ENCODE results near the gene VAX1.

VAX1 gene

GRCh38 chr10:117158297-117158696, 20.2 kb upstream of the VAX1 start:
- in situ Hi-C loops (cut with MboI; ENCODE audit: low pct_unique_long_range_greater_than_20kb, low sequenced_read_pairs, unreplicated experiment) = loop anchor here (25.0 kb wide), 2 partner anchors 379 to 471 kb away; partner anchors contain the start of gene EMX2

GRCh38 chr10:117152668-117153067, 14.6 kb upstream of the VAX1 start:
- no peak for TF ChIP-seq CTCF (IDR thresholded peaks at IDR 0.05; ENCODE audit: extremely low read depth, insufficient read depth, missing control alignments)
- in situ Hi-C loops (cut with MboI; ENCODE audit: low pct_unique_long_range_greater_than_20kb, low sequenced_read_pairs, unreplicated experiment) = loop anchor here (25.0 kb wide), 2 partner anchors 385 to 465 kb away; partner anchors contain the start of gene EMX2
- DNase-seq (ENCODE audit: low spot score) = no peak

More at GRCh38 chr10:117158297-117158696, 20.2 kb upstream of the VAX1 start:
- no peak for TF ChIP-seq CTCF (IDR thresholded peaks at IDR 0.05; ENCODE audit: extremely low read depth, insufficient read depth, missing control alignments)
- DNase-seq (ENCODE audit: low spot score) = no peak

GRCh38 chr10:117148284-117148683, 10.2 kb upstream of the VAX1 start:
- no peak for TF ChIP-seq CTCF (IDR thresholded peaks at IDR 0.05; ENCODE audit: extremely low read depth, insufficient read depth, missing control alignments)
- DNase-seq (ENCODE audit: low spot score) = no peak
- in situ Hi-C loops (cut with MboI; ENCODE audit: low pct_unique_long_range_greater_than_20kb, low sequenced_read_pairs, unreplicated experiment) = no loop called here

GRCh38 chr10:117145019-117145418, 6.9 kb upstream of the VAX1 start:
- TF ChIP-seq CTCF (IDR thresholded peaks at IDR 0.05; ENCODE audit: extremely low read depth, insufficient read depth, missing control alignments) = no peak
- in situ Hi-C loops (cut with MboI; ENCODE audit: low pct_unique_long_range_greater_than_20kb, low sequenced_read_pairs, unreplicated experiment) = no loop called here
- DNase-seq (ENCODE audit: low spot score) = no peak

- in situ Hi-C loops (cut with MboI; ENCODE audit: low pct_unique_long_range_greater_than_20kb, low sequenced_read_pairs, unreplicated experiment) = no loop called here
- no peak for DNase-seq (ENCODE audit: low spot score)
- no peak for TF ChIP-seq CTCF (IDR thresholded peaks at IDR 0.05; ENCODE audit: extremely low read depth, insufficient read depth, missing control alignments)
These were observed 5.2 kb upstream of the VAX1 start for GRCh38 chr10:117143103-117143823.

- no peak for DNase-seq (ENCODE audit: low spot score)
- no peak for TF ChIP-seq CTCF (IDR thresholded peaks at IDR 0.05; ENCODE audit: extremely low read depth, insufficient read depth, missing control alignments)
- in situ Hi-C loops (cut with MboI; ENCODE audit: low pct_unique_long_range_greater_than_20kb, low sequenced_read_pairs, unreplicated experiment) = no loop called here
These were observed 2.4 kb upstream of the VAX1 start for GRCh38 chr10:117140525-117140902.
